ENCODE results near the gene FBXO27. TPM values are rescaled to one million over a fixed set of nuclear protein-coding genes. Genes with fewer than 3 reads are reported as not detected.
A peak's percentile ranks its signal among the peaks of the same experiment; 100 is the strongest.

FBXO27 gene
- polyA plus RNA-seq, 2 of the 4 experiments (the other 2 are of a cell fraction) = 15.2 to 17.5 TPM

DNA sequence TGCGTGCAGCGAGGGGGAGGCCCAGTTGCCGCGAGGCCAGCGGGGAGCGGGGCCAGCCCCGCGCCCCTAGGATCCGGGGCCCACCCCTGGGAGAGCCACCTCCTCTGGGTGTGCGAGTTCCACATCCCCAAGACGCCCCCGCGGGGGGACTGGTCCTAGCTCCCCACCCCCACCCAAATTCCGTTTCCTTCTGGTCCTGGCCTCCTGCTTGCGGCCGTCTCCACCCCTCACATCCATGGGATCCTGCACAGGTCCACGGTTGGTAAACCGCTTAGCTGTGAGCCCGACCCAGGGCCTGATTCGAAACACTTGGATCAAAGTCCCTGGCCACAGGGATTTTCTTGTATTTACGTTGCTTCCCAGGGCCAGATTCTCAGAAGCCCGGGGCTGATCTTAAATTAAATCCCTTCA, 56.5 kb downstream of the FBXO27 start:
- CTCF ChIA-PET = interaction anchor here (0.6 to 12.4 kb wide), 75 partner anchors 9 to 588 kb away, joined by 3 to 344 read pairs (median 4); partner anchors contain the start of genes ACP7, FBXO27, GGN and GMFG
- peak; percentile 77 to 80 for ATAC-seq
- Histone ChIP-seq H3K4me1 (peaks cover 46% of the 10 kb centered on the region), H3K4me2 (peak overlapping the region; percentile 92), H3K9me3 (peaks cover 6% of the 10 kb centered on the region; the same call in 2 of the 3 replicates), H3K4me3 (peak overlapping the region; percentile 51), H3K27ac (peak overlapping the region; percentile 91 to 94)
- DNase-seq (ENCODE audit: low read depth in 1 of 2, low spot score in 1 of 2) = peak; percentile 71 to 92
- TF ChIP-seq HEYL (CRISPR knock-in tag; IDR thresholded peaks at IDR 0.05) = no peak
- TF ChIP-seq, protein P1, sequence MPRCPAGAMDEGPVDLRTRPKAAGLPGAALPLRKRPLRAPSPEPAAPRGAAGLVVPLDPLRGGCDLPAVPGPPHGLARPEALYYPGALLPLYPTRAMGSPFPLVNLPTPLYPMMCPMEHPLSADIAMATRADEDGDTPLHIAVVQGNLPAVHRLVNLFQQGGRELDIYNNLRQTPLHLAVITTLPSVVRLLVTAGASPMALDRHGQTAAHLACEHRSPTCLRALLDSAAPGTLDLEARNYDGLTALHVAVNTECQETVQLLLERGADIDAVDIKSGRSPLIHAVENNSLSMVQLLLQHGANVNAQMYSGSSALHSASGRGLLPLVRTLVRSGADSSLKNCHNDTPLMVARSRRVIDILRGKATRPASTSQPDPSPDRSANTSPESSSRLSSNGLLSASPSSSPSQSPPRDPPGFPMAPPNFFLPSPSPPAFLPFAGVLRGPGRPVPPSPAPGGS (IDR thresholded peaks at IDR 0.05) = peak; percentile 94; the same call in 1 of the 3 replicates
- TF ChIP-seq CBX2 (IDR thresholded peaks at IDR 0.05; ENCODE audit: borderline replicate concordance, low read depth) = no peak
- no peak for TF ChIP-seq EP300 (IDR thresholded peaks at IDR 0.05)
- no peak for TF ChIP-seq KDM1A (IDR thresholded peaks at IDR 0.05; ENCODE audit: low read depth)
- TF ChIP-seq ESRRA (IDR thresholded peaks at IDR 0.05; ENCODE audit: borderline replicate concordance, low read length) = 0 out of 2 replicates have a peak, but pooled peaks have one; percentile 5
- TF ChIP-seq CEBPB (IDR thresholded peaks at IDR 0.05) = no peak
- no peak for TF ChIP-seq CHD4 (IDR thresholded peaks at IDR 0.05; ENCODE audit: borderline replicate concordance)
- no peak for TF ChIP-seq CHD2 (IDR thresholded peaks at IDR 0.05; ENCODE audit: low read length, partially characterized antibody)
- no peak for TF ChIP-seq POLR2AphosphoS2 (conservative IDR thresholded peaks at IDR 0.05; ENCODE audit: low read length)
- peak; percentile 21 for TF ChIP-seq POLR2A (IDR thresholded peaks at IDR 0.05; ENCODE audit: low read length)
- TF ChIP-seq JUN (IDR thresholded peaks at IDR 0.05) = peak in 1 of 2 experiments; percentile 93; a peak in 2 of 5 replicates
- no peak for TF ChIP-seq ZC3H11A (IDR thresholded peaks at IDR 0.05)
- peak; percentile 54 for FAIRE-seq
- POLR2A ChIA-PET = interaction anchor here (0.6 to 2.9 kb wide), 20 partner anchors 9 to 460 kb away, joined by 3 to 22 read pairs (median 5); partner anchors contain the start of genes FBXO27, MRPS12, RPS16 and SAMD4B
- WGBS (ENCODE audit: missing lambda C conversion rate) = 3% methylated on average over 20 of the region's 22 CpGs

DNA sequence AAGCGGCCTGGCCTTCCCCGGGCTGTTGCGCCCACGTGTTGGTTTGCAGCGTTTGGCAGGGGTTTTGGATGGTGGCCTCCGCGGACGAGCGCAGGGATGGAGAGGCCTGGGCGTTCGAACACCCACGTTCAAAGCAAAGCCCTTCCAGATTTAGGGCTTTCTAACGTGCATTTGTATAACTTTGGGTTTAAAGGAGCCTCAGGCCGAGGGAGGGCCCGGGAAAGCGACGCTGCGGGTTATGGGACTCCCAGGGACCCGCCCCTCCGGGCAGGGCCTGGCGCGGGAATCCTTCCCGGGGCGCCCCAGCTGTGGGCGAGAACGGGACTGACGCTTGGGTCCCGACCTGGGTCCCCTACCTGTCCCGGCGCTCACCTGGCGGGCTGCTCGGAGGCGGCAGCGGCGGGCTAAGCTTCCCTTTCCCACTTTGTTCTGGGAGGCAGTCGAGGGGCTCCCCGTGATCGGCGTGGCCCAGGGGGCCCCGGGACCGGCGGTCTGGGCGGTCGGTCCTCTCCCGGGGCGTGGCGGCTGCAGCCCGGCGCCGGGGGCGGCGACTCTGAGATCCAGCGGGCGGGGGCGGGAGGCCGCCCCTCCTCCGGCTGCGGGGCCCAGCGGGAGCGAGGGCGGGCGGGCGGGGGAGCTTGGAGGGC, 57.0 kb downstream of the FBXO27 start, which contains the start of gene FBXO17:
Gene FBXO17, minus strand, starts transcription at position 529 of the 647 bp plus-strand sequence. CDS start 25,423 bp downstream, outside the sequence.
- ChIA-PET CTCF (interaction anchor here (0.6 to 12.4 kb wide), 54 partner anchors 10 to 528 kb away, joined by 3 to 344 read pairs (median 6); partner anchors contain the start of genes FBXO27, GMFG, MRPS12 and SARS2), POLR2A (interaction anchor here (0.6 to 2.9 kb wide), 20 partner anchors 9 to 461 kb away, joined by 3 to 22 read pairs (median 5); partner anchors contain the start of genes FBXO27, MRPS12, RPS16 and SAMD4B)
- H3K4me3 ChIP-seq = peak within 1 kb of the TSS; percentile 51
- FAIRE-seq (no peak), ATAC-seq (peak; percentile 83), DNase-seq (ENCODE audit: low read depth in 1 of 2, low spot score in 1 of 2) (peak; percentile 84 to 87)
- 2% methylated on average over 50 of the region's 63 CpGs for WGBS (ENCODE audit: missing lambda C conversion rate)
- peak within 1 kb of the TSS; percentile 92 for H3K4me2 ChIP-seq
- H3K4me1 ChIP-seq = peaks cover 51% of the 10 kb centered on the region
- H3K9me3 ChIP-seq = peaks cover under 1% of the 10 kb centered on the region; the same call in 1 of the 3 replicates
- H3K27ac ChIP-seq = peak within 1 kb of the TSS; percentile 91 to 94
- TF ChIP-seq NPAS2 (CRISPR knock-in tag; IDR thresholded peaks at IDR 0.05; ENCODE audit: borderline replicate concordance) = no peak
- TF ChIP-seq CEBPB (IDR thresholded peaks at IDR 0.05) = no peak
- no peak for TF ChIP-seq KDM5A (IDR thresholded peaks at IDR 0.05)
- TF ChIP-seq, protein P2, sequence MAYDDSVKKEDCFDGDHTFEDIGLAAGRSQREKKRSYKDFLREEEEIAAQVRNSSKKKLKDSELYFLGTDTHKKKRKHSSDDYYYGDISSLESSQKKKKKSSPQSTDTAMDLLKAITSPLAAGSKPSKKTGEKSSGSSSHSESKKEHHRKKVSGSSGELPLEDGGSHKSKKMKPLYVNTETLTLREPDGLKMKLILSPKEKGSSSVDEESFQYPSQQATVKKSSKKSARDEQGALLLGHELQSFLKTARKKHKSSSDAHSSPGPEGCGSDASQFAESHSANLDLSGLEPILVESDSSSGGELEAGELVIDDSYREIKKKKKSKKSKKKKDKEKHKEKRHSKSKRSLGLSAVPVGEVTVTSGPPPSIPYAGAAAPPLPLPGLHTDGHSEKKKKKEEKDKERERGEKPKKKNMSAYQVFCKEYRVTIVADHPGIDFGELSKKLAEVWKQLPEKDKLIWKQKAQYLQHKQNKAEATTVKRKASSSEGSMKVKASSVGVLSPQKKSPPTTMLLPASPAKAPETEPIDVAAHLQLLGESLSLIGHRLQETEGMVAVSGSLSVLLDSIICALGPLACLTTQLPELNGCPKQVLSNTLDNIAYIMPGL (CRISPR knock-in tag; IDR thresholded peaks at IDR 0.05; ENCODE audit: borderline replicate concordance) = peak; percentile 58
- TF ChIP-seq MAFK (IDR thresholded peaks at IDR 0.05; ENCODE audit: partially characterized antibody) = no peak
- no peak for TF ChIP-seq RARB (CRISPR knock-in tag; IDR thresholded peaks at IDR 0.05)
- TF ChIP-seq, protein P3, sequence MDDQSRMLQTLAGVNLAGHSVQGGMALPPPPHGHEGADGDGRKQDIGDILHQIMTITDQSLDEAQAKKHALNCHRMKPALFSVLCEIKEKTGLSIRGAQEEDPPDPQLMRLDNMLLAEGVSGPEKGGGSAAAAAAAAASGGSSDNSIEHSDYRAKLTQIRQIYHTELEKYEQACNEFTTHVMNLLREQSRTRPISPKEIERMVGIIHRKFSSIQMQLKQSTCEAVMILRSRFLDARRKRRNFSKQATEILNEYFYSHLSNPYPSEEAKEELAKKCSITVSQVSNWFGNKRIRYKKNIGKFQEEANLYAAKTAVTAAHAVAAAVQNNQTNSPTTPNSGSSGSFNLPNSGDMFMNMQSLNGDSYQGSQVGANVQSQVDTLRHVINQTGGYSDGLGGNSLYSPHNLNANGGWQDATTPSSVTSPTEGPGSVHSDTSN (IDR thresholded peaks at IDR 0.05) = peak; percentile 66
- no peak for TF ChIP-seq RFX5 (IDR thresholded peaks at IDR 0.05)
- TF ChIP-seq, protein P4, sequence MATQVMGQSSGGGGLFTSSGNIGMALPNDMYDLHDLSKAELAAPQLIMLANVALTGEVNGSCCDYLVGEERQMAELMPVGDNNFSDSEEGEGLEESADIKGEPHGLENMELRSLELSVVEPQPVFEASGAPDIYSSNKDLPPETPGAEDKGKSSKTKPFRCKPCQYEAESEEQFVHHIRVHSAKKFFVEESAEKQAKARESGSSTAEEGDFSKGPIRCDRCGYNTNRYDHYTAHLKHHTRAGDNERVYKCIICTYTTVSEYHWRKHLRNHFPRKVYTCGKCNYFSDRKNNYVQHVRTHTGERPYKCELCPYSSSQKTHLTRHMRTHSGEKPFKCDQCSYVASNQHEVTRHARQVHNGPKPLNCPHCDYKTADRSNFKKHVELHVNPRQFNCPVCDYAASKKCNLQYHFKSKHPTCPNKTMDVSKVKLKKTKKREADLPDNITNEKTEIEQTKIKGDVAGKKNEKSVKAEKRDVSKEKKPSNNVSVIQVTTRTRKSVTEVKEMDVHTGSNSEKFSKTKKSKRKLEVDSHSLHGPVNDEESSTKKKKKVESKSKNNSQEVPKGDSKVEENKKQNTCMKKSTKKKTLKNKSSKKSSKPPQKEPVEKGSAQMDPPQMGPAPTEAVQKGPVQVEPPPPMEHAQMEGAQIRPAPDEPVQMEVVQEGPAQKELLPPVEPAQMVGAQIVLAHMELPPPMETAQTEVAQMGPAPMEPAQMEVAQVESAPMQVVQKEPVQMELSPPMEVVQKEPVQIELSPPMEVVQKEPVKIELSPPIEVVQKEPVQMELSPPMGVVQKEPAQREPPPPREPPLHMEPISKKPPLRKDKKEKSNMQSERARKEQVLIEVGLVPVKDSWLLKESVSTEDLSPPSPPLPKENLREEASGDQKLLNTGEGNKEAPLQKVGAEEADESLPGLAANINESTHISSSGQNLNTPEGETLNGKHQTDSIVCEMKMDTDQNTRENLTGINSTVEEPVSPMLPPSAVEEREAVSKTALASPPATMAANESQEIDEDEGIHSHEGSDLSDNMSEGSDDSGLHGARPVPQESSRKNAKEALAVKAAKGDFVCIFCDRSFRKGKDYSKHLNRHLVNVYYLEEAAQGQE (IDR thresholded peaks at IDR 0.05) = no peak; the same call in 1 of the 2 replicates
- TF ChIP-seq ZSCAN20 (CRISPR knock-in tag; IDR thresholded peaks at IDR 0.05) = no peak
- TF ChIP-seq RNF2 (IDR thresholded peaks at IDR 0.05; ENCODE audit: borderline replicate concordance, low read depth) = peak; percentile 93; the same call in 1 of the 2 replicates
- TF ChIP-seq NFE2L2 (conservative IDR thresholded peaks at IDR 0.05; ENCODE audit: low read length) = no peak
- TF ChIP-seq GATA3 (IDR thresholded peaks at IDR 0.05; ENCODE audit: borderline replicate concordance) = no peak
- no peak for TF ChIP-seq ZC3H11A (IDR thresholded peaks at IDR 0.05)
- TF ChIP-seq, protein P5, sequence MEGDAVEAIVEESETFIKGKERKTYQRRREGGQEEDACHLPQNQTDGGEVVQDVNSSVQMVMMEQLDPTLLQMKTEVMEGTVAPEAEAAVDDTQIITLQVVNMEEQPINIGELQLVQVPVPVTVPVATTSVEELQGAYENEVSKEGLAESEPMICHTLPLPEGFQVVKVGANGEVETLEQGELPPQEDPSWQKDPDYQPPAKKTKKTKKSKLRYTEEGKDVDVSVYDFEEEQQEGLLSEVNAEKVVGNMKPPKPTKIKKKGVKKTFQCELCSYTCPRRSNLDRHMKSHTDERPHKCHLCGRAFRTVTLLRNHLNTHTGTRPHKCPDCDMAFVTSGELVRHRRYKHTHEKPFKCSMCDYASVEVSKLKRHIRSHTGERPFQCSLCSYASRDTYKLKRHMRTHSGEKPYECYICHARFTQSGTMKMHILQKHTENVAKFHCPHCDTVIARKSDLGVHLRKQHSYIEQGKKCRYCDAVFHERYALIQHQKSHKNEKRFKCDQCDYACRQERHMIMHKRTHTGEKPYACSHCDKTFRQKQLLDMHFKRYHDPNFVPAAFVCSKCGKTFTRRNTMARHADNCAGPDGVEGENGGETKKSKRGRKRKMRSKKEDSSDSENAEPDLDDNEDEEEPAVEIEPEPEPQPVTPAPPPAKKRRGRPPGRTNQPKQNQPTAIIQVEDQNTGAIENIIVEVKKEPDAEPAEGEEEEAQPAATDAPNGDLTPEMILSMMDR (IDR thresholded peaks at IDR 0.05) = no peak; the same call in 2 of the 3 replicates
